Mesothelial cell of epicardium (in vitro differentiated cells): Measurements from ENCODE around the gene KIAA0319L. TPM values are rescaled to one million over a fixed set of nuclear protein-coding genes. Genes with fewer than 3 reads are reported as not detected.

Experiments
- DNase-seq, 2 experiments: peaks; one replicate each; pipeline ENCODE4 v3.0.0; 2021; ENCODE audit warnings: low spot score in 2 of 2; ENCODE audit not compliant: unreplicated experiment in 2 of 2
- H3K27ac Mint-ChIP-seq: 2 replicates; pipeline ENCODE4 v1.8.0; 2021; ENCODE audit warnings: mixed read lengths
- H3K27me3 Mint-ChIP-seq: 2 replicates; pipeline ENCODE4 v1.8.0; 2021; ENCODE audit warnings: low read depth, mixed read lengths
- H3K36me3 Mint-ChIP-seq: 2 replicates; pipeline ENCODE4 v1.8.0; 2021; ENCODE audit warnings: mixed read lengths
- H3K4me1 Mint-ChIP-seq: 2 replicates; pipeline ENCODE4 v1.8.0; 2021; ENCODE audit warnings: mixed read lengths
- H3K4me3 Mint-ChIP-seq: 2 replicates; pipeline ENCODE4 v1.8.0; 2021; ENCODE audit warnings: mild to moderate bottlenecking, moderate library complexity, mixed read lengths
- H3K9me3 Mint-ChIP-seq: 2 replicates; pipeline ENCODE4 v1.8.0; 2021; ENCODE audit warnings: mixed read lengths
- CTCF ChIP-seq: fragments of 200-600 bp; sonication (generic); IDR thresholded peaks from one replicate; pipeline ENCODE4 v1.5.0; 2021; ENCODE audit warnings: antibody characterized with exemption; ENCODE audit not compliant: unreplicated experiment
- total RNA-seq: library from RNA; stranded (reverse); gene quantifications from 3 replicates; pipeline ENCODE4 v1.2.1, GENCODE V29; 2021

Gene KIAA0319L
- total RNA-seq, 1 donor from 2014 or later, result 72.5 TPM

GRCh38 chr1:35530168-35530567 is 27.0 kb downstream of the KIAA0319L start:
- no peak overlapping the region for H3K27ac Mint-ChIP-seq
- H3K4me1 Mint-ChIP-seq, result peaks cover 18% of the 10 kb centered on the region
- no peak for DNase-seq
- H3K36me3 Mint-ChIP-seq, result peaks cover 40% of the 10 kb centered on the region
- H3K9me3 Mint-ChIP-seq, result peaks cover 49% of the 10 kb centered on the region
- no peaks in the 10 kb centered on the region for H3K27me3 Mint-ChIP-seq
- H3K4me3 Mint-ChIP-seq, result no peak overlapping the region
- no peak for TF ChIP-seq CTCF

GRCh38 chr1:35524106-35524505 is 33.1 kb downstream of the KIAA0319L start:
- peak overlapping the region; percentile 82 for H3K27ac Mint-ChIP-seq
- peaks cover 22% of the 10 kb centered on the region for H3K36me3 Mint-ChIP-seq
- no peak for DNase-seq
- TF ChIP-seq CTCF, result no peak
- H3K9me3 Mint-ChIP-seq, result peaks cover 36% of the 10 kb centered on the region
- no peaks in the 10 kb centered on the region for H3K27me3 Mint-ChIP-seq
- no peak overlapping the region for H3K4me3 Mint-ChIP-seq
- H3K4me1 Mint-ChIP-seq, result peaks cover 20% of the 10 kb centered on the region

- Mint-ChIP-seq H3K4me1 (peaks cover 16% of the 10 kb centered on the region), H3K9me3 (peaks cover 41% of the 10 kb centered on the region), H3K27me3 (no peaks in the 10 kb centered on the region), H3K36me3 (peaks cover 40% of the 10 kb centered on the region), H3K27ac (peak overlapping the region; percentile 49), H3K4me3 (no peak overlapping the region)
- no peak for TF ChIP-seq CTCF
- DNase-seq, result no peak
Observed at GRCh38 chr1:35519432-35519831, 37.8 kb downstream of the KIAA0319L start.

GRCh38 chr1:35518183-35518582 is 39.0 kb downstream of the KIAA0319L start:
- Mint-ChIP-seq H3K4me1 (peaks cover 3% of the 10 kb centered on the region), H3K9me3 (peaks cover 43% of the 10 kb centered on the region), H3K36me3 (peaks cover 41% of the 10 kb centered on the region), H3K27me3 (no peaks in the 10 kb centered on the region), H3K27ac (no peak overlapping the region), H3K4me3 (no peak overlapping the region)
- TF ChIP-seq CTCF, result no peak
- no peak for DNase-seq

- Mint-ChIP-seq H3K36me3 (peaks cover 27% of the 10 kb centered on the region), H3K9me3 (peaks cover 19% of the 10 kb centered on the region), H3K4me3 (no peak overlapping the region), H3K27me3 (no peaks in the 10 kb centered on the region), H3K4me1 (peaks cover 5% of the 10 kb centered on the region), H3K27ac (no peak overlapping the region)
- TF ChIP-seq CTCF, result no peak
- no peak for DNase-seq
Observed at GRCh38 chr1:35511305-35511704, 45.9 kb downstream of the KIAA0319L start.

- Mint-ChIP-seq H3K9me3 (peaks cover 4% of the 10 kb centered on the region), H3K36me3 (peaks cover 25% of the 10 kb centered on the region), H3K4me1 (peaks cover 5% of the 10 kb centered on the region), H3K27ac (no peak overlapping the region), H3K4me3 (no peak overlapping the region), H3K27me3 (no peaks in the 10 kb centered on the region)
- no peak for TF ChIP-seq CTCF
- DNase-seq, result no peak
Observed at GRCh38 chr1:35509558-35509957, 47.6 kb downstream of the KIAA0319L start.
